T1000 (cell line): Measurements from ENCODE around the gene CHI3L1.
"Not testable (repeated sequence)": the region's sequence is repeated elsewhere in the genome, so short reads cannot be mapped to it uniquely, and the experiment has no call there.

Source experiments
- DNase-seq: peaks from one replicate; lab custom pipeline; 2025; ENCODE audit warnings: mixed read lengths; lab: John Stamatoyannopoulos, UW

The CHI3L1 gene

DNA sequence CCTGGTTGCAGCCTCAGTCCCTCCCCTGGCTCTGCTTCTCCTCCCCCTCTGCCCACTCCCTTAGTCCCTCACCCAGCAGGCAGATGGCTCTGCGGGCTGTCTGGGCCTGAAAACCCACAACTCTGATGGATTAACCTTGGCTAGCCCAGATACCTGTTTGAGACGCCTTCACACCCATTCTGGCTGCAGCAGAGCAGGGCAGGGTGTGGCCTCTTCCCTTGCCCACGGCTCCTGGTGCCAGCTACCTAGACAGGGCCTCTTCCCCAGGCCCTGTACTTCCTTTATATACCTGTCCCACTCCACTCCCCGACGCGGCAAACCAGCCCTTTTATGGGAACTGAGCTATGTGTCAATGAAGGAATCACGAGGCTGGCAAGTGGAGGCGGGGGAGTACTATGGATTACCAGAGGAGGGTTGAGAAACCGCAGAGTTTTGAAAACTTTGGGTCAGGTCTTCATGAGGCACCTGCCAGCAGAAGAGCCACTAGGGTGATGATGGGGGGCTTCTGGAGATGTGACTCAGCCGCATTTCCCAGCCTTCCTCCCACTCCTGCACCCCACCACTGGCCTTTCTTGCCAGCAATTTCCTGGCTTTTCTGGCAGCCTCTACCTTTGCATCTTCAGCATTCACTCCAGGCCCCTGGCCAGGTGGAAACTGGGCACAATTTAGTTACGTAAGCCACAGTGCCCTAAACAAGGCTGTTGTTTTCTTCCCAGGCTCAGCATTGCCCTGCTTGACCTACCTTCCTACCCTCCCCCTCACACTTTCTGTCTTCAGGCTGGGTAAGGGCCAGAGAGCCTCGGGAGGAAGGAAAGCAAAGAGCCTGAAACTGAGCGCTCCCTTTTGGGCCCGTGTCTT lies at the start of gene CHI3L1:
CHI3L1 (minus strand) TSS at position 259 of the 858 bp plus-strand sequence; CDS start at position 178, 81 bp downstream.
- DNase-seq, result no peak

GRCh38 chr1:203234901-203235300 lies 48.4 kb upstream of the CHI3L1 start:
- not testable (repeated sequence) for DNase-seq

DNA sequence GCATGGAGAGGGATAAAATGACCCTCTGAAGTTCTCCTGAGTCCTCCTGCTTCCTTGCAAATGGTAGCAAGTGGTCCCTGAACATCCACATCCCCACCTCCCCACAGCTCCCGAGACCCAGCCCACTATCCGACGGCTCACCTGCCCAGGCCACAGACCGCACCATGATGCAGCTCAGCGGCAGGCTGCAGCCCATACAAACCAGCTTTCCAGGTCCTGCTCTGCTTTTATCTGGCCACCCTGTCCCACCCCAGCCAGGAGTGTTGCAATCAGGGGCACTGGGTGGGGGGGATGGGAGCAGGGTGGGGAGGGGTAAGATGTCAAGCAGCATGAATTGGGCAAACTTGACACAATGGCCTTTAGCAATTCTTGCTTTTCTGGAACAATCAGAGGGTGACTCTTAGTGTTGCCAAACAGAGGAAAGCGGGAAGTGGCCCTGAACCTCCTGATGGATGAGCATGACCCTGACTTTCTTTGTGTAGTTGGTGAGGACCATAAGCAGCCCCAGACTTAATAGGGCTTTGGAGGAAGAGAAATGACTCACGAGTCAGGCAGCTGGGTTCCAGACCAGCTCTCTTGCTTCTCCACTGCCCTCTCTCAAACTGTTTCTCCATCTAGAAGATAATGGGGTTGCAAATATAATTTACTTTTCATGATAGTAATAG lies 43.1 kb upstream of the CHI3L1 start, which contains the start of gene CHIT1:
CHIT1 (minus strand) TSS at position 203 of the 665 bp plus-strand sequence; CDS start at position 166, 37 bp downstream.
- no peak for DNase-seq

- DNase-seq, result no peak
Observed at GRCh38 chr1:203228670-203229069, 42.2 kb upstream of the CHI3L1 start.

- no peak for DNase-seq
Observed at GRCh38 chr1:203227371-203228083, 41.0 kb upstream of the CHI3L1 start.

DNA sequence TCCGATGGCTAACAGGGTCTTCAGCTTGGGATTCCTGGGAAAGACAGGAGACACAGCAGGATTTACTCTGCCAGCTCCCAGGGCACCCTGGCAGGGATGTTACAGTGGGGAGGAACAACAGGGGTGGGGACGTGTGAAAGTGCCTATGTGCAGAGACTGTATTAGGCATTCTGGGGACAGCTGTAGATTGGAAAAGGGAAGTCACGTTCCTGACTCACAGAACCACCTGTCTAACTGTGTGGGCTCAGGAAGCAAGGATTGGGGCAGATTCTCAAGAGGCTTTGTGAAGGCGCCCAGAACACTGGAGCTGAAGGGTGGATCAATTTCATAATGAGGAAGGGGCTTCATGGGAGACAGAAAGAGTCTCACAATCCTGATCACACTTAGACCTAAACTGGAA lies 38.6 kb upstream of the CHI3L1 start:
- DNase-seq, result no peak

DNA sequence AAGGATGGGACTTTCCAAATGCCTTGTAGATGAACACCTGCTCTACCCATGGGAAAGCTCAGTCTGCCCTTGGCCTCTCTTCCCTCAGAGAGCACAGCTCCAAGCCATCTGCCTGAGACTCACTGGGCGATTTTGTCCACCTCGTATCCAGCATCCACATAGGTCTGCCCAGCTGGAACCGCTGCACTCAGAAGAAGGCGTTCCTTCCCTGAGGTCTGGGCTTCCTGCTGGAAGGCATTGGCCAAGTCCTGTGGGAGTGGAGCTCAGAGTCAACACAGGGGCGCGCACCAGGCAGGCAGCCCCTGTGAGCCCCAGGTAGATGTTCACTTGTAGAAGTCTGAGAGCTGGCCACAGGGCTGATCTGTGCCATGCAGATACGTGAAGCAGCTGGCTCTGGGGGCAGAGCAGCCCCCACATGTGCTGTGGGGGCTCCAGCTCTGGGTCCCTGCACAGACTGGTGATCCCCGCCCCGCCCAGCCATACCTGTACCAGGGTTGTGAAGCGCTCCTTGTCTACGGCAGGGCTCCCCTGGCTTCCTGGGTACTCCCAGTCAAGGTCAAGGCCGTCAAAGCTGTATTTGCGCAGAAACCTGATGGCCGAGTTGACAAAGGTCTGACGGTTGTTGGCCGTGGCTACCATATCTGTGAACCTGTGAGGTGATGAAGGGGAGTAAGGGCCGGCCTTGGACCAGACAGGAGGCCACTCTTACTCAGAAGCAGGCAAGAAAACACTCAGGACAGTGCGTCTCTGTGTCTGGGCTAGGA lies 36.7 kb upstream of the CHI3L1 start:
- DNase-seq, result no peak

- DNase-seq, result no peak
Observed at GRCh38 chr1:203219934-203220333, 33.4 kb upstream of the CHI3L1 start.

DNA sequence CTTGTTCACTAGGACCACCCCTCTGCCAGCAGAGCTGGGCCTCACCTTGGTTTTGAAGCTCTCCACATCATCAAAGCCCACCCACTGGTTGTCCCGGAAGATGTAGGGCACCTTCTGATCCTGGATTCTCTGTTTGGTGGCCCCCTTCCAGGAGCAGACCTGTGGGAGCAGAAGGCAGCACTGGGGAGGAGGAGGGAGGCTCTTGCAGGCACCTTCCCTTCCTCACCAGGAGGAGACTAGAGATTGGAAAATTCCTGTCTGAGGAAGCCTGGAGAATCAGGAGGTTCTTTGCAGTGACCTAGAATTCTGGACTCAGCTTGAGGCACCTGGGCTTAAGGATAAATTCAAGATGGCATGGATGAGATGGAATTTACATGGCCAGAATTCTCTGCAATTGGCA lies 32.7 kb upstream of the CHI3L1 start:
- DNase-seq, result no peak

GRCh38 chr1:203217668-203218067 lies 31.2 kb upstream of the CHI3L1 start:
- no peak for DNase-seq

DNA sequence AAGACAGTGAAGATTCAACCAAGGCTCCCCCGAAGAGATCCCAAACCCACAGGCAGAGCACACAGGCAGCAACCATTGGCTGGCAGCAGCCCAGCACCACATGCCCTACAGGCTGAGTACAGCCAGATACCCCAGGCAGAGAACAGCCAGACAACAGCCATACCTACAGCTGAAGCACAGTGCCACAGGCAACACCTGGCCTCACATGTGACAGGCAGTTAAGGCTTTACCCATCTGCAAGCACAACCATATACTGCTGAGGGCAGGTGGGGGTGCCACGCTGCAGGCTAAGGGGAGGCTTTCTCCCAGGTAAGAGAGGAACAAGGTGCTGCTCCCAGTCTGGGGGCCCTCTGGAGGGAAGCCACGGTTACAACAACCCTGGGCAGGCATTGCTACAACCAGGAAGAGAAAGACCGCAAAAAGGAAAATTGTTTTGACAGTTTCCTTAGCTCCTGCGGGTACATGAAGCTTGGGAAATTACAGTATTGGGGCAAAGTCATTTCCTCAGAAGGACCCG lies 30.7 kb upstream of the CHI3L1 start:
- DNase-seq, result no peak

DNA sequence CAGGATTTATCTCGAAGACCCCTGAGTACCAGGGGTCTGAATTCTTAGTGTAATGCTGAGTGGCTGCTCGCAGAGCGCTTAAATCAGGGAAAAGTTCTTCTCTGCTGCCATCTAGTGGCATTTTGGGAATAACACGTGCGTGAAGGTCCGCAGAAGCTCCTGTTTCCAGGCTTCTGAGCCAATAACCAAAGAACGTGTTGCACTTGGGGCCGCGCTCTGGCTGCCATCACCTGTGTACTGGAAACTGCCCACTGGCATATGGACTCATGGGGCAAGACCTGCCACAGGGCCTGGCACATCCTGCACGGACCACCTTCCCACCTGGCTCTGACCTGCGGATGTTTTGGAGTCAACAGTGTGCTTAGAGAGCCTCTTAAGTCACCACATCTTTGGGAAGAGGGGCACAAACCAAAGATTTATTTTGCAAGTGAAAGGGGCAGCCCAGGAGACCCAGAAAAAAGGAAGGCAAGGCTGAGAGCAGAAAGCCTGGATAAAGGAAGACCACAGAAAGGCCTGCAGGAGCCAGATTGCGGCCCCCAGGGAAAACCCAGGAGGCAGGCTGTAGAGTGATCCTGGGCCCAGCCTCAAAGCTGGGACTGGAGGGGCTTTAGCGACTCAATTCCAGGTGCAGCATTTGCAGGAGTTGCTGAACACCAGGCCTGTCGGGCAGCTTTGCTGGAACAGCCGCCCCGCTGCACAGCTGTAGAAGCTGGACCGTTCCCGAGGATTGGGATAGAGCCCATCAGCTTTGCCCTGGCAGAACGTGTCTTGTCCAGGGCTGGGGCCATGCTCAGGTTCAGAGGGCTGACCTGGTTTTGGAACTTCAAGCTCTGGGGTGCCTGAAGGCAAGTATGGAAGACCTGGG lies 30.0 kb upstream of the CHI3L1 start:
- DNase-seq, result peak; percentile 15

- no peak for DNase-seq
Observed at GRCh38 chr1:203215573-203215972, 29.1 kb upstream of the CHI3L1 start.

- DNase-seq, result no peak
Observed at GRCh38 chr1:203214871-203215270, 28.4 kb upstream of the CHI3L1 start.

DNA sequence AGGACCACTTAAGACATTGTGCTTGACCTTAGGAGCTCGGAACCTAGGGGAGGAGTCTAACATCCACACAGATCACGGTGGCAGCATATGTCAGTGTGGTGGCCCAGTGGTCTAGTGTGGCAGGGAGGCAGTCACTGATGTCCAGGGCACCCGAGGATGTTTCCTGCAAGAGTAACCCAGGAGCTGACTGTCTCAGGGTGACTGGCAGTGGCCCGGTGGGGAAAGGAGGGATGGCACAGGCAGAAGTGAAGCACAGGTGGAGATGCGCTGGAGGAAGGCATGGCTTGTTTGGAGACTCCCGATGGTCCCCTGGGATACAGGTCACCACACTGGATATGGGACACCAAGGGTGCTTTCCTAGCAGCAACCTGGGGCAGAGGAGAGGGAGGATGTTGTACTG lies 26.6 kb upstream of the CHI3L1 start:
- DNase-seq, result no peak

- DNase-seq, result no peak
Observed at GRCh38 chr1:203211812-203212211, 25.3 kb upstream of the CHI3L1 start.

DNA sequence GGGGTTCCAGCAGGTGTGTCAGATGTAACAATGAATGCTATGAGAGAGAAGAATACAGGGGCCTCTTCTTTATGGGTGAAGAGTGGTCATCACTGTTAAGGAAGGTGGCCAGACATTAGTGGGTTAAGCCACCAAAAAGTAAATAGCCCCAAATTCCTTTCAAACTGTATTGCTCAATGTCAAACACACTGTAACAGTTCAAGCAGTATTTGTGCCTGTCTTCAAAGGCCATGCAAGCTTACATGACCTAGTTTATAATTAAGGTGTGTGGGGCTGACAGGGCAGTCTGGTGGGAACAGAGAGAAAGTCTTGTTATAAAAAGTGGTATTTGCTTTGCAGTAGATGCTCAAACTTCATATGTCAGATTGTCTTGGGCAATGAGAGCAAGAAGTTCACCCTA lies 24.5 kb upstream of the CHI3L1 start:
- DNase-seq, result no peak

- no peak for DNase-seq
Observed at GRCh38 chr1:203210350-203210749, 23.8 kb upstream of the CHI3L1 start.

GRCh38 chr1:203208181-203208580 lies 21.7 kb upstream of the CHI3L1 start:
- DNase-seq, result no peak

DNA sequence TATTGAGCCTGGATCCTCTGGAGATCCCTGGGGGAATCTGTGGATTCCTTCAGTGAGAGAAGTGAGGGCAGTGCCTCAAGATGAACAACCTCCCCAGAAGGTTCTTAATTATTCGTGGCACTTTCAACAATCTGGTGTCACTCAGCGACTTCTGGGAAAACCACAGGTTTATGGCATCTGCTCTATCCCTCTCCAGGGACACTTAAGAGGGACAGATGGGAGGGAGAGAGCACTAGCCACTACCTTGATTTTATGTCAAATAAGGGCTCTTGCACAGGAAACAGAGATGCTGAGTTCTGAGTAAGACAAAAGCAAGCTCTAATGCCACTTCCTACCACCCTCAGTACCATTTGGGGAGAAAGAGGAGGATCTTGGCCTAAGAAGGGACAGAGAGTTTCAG lies 21.2 kb upstream of the CHI3L1 start:
- no peak for DNase-seq
